Ectodermal cell (in vitro differentiated cells): ENCODE data around the gene ASIC4.
A peak's percentile ranks its signal among the peaks of the same experiment; 100 is the strongest.

Experiments
- H3K27ac ChIP-seq: 2 replicates; pipeline ENCODE4 v1.7.0; 2013; ENCODE audit warnings: mild to moderate bottlenecking, low read depth, low read length; ENCODE audit not compliant: insufficient read depth, poor library complexity, severe bottlenecking
- H3K27me3 ChIP-seq: 2 replicates; pipeline ENCODE4 v1.7.0; 2013; ENCODE audit warnings: mild to moderate bottlenecking, low read length; ENCODE audit not compliant: insufficient read depth, control insufficient read depth, poor library complexity, severe bottlenecking
- H3K36me3 ChIP-seq: one replicate; pipeline ENCODE4 v1.7.0; 2013; ENCODE audit warnings: low read length; ENCODE audit not compliant: control insufficient read depth, insufficient read depth
- H3K4me1 ChIP-seq: one replicate; pipeline ENCODE4 v1.7.0; 2013; ENCODE audit warnings: low read length; ENCODE audit not compliant: control insufficient read depth, insufficient read depth
- H3K4me3 ChIP-seq: 2 replicates; pipeline ENCODE4 v1.7.0; 2013; ENCODE audit warnings: low read depth, low read length, control low read depth; ENCODE audit not compliant: insufficient read depth
- H3K9me3 ChIP-seq: 2 replicates; pipeline ENCODE4 v1.7.0; 2013; ENCODE audit warnings: mild to moderate bottlenecking, low read length, moderate library complexity; ENCODE audit not compliant: control insufficient read depth
- WGBS, 2 experiments: methylation state at CpG; one replicate each; pipeline ENCODE4 v1.1.7; 2013; ENCODE audit warnings: missing lambda C conversion rate in 2 of 2; 5-methylcytosine and 5-hydroxymethylcytosine counted together

The ASIC4 gene

DNA sequence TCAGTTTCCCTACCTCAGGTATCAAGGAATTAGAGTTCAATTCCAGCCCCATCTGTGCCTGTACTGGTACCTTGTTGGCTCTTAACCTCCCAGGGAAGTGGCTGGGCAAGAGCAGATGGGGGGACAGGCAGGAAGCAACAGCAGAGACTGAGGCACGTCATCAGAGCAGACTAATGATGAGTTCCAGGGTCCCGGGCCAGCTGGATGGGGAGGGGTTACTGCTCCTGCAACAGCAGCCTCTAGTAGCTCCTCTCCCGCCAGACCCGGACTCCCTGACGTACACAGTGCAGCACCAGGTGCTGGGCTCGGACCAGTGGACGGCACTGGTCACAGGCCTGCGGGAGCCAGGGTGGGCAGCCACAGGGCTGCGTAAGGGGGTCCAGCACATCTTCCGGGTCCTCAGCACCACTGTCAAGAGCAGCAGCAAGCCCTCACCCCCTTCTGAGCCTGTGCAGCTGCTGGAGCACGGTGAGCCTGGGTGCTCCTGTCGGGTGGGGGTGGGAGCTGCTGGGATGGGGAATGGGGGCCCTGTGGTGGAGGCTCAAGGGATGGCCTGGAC lies 41.6 kb upstream of the ASIC4 start:
- WGBS, 2 experiments: 93 to 95% methylated on average over 12 of the region's 12 CpGs
- H3K36me3 ChIP-seq: no peaks in the 10 kb centered on the region
- H3K27ac ChIP-seq: no peak overlapping the region
- H3K27me3 ChIP-seq: no peaks in the 10 kb centered on the region
- H3K4me3 ChIP-seq: no peak overlapping the region
- H3K9me3 ChIP-seq: no peaks in the 10 kb centered on the region
- no peaks in the 10 kb centered on the region for H3K4me1 ChIP-seq

DNA sequence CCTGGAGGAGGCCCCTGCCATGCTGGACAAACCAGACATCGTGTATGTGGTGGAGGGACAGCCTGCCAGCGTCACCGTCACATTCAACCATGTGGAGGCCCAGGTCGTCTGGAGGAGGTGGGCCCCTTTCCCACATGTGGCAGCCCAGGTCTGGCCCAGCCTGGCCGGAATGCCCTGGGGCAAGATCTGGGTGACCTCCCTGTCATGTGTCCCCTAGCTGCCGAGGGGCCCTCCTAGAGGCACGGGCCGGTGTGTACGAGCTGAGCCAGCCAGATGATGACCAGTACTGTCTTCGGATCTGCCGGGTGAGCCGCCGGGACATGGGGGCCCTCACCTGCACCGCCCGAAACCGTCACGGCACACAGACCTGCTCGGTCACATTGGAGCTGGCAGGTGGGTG lies 40.8 kb upstream of the ASIC4 start:
- Histone ChIP-seq H3K4me3 (no peak overlapping the region), H3K4me1 (no peaks in the 10 kb centered on the region), H3K27ac (no peak overlapping the region), H3K36me3 (no peaks in the 10 kb centered on the region), H3K27me3 (no peaks in the 10 kb centered on the region), H3K9me3 (no peaks in the 10 kb centered on the region)
- WGBS, 2 experiments: 93% methylated on average over 18 of the region's 18 CpGs

DNA sequence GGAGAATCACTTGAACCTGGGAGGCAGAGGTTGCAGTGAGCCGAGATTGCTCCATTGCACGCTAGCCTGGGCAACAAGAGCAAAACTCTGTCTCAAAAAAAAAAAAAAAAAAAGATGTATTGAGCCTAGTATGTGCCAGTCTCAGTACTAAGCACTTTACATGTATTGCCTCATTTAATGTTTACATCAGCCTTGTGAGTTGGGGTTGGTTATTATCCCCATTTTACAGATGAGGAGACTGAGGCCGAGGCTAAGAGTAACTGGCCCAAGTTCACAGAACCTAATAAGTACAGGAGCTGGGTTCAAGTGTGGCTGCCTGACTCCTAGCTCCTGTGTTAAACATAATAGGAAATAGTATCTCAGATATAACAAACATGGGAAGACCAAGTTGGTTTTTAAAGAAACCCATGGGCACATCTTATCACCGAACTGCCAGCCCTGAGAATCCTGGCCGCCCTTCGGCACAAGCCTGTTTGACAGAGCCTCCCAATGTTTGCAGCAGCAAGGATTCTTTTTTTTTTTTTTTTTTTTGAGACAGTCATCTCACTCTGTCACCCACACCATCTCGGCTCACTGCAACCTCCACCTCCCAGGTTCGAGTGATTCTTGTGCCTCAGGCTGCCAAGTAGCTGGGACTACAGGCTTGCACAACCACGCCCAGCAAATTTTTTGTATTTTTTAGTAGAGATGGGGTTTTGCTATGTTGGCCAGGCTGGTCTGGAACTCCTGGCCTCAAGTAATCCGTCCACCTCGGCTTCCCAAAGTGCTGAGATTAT lies 39.8 kb upstream of the ASIC4 start:
- Histone ChIP-seq H3K27ac (no peak overlapping the region), H3K27me3 (no peaks in the 10 kb centered on the region), H3K9me3 (no peaks in the 10 kb centered on the region), H3K4me1 (no peaks in the 10 kb centered on the region), H3K36me3 (no peaks in the 10 kb centered on the region), H3K4me3 (no peak overlapping the region)
- WGBS, 2 experiments: 87 to 88% methylated on average over 11 of the region's 11 CpGs

DNA sequence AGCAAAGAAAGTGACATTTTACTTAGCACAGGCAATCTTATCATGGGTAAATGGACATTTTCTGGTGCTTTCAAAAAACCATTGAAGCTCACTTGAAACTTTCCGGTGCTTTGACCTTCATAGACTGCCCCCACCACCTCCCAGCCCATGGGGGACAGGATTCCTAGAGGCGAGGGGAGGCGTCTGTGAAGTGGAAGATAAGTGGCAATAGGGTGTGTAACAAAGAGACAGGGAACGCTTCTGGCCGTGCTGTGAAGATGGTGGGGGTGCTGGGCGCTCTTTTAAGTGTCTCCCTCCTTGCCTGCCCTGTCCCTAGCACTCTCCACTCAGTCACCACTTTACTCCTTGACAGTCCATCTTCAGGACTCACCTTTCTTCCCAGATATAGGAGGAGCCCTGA lies 39.0 kb upstream of the ASIC4 start:
- no peaks in the 10 kb centered on the region for H3K4me1 ChIP-seq
- no peaks in the 10 kb centered on the region for H3K36me3 ChIP-seq
- no peak overlapping the region for H3K27ac ChIP-seq
- no peaks in the 10 kb centered on the region for H3K9me3 ChIP-seq
- 82 to 87% methylated on average over 6 of the region's 6 CpGs for whole genome bisulfite sequencing, 2 experiments
- no peak overlapping the region for H3K4me3 ChIP-seq
- no peaks in the 10 kb centered on the region for H3K27me3 ChIP-seq

DNA sequence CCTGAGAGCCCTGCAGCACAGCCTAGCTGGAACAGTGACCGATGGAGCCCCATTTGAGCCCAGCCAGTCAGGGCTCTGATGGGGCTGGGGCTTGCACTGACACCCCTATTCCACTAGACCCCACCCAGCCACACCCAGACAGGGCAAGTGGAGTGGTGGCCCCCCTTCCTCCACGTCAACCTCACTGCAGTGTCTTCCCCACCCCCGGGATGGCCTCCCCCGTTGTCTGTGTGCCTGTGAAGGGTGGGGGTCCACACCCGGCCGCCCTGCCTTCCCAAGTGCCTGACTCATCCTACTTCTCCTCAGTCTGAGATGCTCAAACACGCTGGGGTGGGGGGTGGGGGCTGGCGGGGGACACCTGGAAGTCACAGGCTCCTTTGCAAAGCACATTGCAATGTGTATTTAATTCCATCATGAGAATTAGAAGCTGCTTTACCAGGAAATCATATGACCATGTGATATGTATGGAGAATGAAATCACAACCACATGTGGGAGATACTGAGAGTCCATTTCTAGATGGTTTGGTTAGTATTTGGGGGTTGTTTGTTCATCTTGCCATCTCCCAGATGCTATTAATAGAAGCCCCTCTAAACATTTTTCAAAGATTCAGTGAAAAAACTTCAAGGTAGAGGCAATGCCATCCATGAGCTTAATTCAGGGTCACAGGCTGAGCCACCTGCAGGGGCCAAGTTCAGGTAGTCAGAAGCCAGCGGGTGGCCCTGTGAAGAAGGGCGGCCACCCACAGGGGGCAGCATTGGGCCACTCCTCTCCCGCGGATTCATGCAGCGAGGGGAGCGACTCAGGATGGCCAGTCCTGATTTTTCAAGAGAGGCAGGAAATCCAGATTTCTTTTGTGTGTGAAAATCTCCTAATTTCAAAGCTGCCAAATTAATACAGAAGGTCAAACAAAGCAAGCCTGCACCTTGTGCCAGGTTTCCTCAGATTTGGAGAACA lies 38.3 kb upstream of the ASIC4 start:
- no peaks in the 10 kb centered on the region for H3K27me3 ChIP-seq
- WGBS, 2 experiments: 37 to 40% methylated on average over 13 to 14 of the region's 14 CpGs
- no peaks in the 10 kb centered on the region for H3K36me3 ChIP-seq
- peak overlapping the region; percentile 28 for H3K4me3 ChIP-seq
- no peak overlapping the region for H3K27ac ChIP-seq
- H3K9me3 ChIP-seq: no peaks in the 10 kb centered on the region
- no peaks in the 10 kb centered on the region for H3K4me1 ChIP-seq

DNA sequence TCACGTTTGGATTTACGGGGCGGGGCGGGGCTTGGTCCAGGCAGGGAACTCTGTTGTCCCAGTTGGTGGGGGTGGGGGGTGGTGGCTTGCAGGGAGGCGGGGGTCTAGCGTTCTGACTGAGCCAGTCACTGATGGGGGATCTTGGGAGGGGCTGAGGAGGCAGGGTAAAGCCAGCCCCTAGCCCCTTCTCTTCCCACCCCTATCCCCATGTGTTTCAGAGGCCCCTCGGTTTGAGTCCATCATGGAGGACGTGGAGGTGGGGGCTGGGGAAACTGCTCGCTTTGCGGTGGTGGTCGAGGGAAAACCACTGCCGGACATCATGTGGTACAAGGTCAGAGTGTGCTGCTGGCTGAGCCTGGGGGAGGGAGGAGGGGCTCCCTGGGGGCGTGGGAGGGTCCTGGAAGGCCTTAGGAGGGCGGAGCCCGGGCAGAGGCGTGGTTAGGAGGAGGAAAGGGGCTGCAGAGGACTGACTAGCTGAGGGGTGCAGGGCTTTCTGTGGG lies 37.6 kb upstream of the ASIC4 start:
- WGBS, 2 experiments: 1 to 2% methylated on average over 16 of the region's 16 CpGs
- Histone ChIP-seq H3K4me1 (no peaks in the 10 kb centered on the region), H3K9me3 (no peaks in the 10 kb centered on the region), H3K27ac (no peak overlapping the region), H3K27me3 (peaks cover under 1% of the 10 kb centered on the region), H3K4me3 (peak overlapping the region; percentile 28), H3K36me3 (no peaks in the 10 kb centered on the region)

DNA sequence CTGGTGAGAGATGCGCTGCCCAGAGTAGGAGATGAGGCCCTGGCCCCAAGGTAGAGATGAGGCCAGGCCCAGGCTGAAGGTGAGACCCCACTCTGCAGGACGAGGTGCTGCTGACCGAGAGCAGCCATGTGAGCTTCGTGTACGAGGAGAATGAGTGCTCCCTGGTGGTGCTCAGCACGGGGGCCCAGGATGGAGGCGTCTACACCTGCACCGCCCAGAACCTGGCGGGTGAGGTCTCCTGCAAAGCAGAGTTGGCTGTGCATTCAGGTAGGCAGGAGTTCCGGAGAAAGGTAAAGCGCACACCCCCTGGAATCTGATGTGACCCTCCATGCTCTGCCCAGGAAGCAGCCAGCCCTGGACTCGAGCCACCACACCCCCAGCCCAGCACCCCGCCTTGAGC lies 37.1 kb upstream of the ASIC4 start:
- Histone ChIP-seq H3K4me1 (no peaks in the 10 kb centered on the region), H3K27ac (no peak overlapping the region), H3K36me3 (no peaks in the 10 kb centered on the region), H3K9me3 (no peaks in the 10 kb centered on the region), H3K4me3 (no peak overlapping the region), H3K27me3 (peaks cover 6% of the 10 kb centered on the region)
- WGBS, 2 experiments: 70% methylated on average over 13 of the region's 13 CpGs

GRCh38 chr2:219477815-219478214 lies 36.5 kb upstream of the ASIC4 start:
- H3K27me3 ChIP-seq: peaks cover 12% of the 10 kb centered on the region
- H3K9me3 ChIP-seq: no peaks in the 10 kb centered on the region
- H3K4me3 ChIP-seq: no peak overlapping the region
- H3K27ac ChIP-seq: no peak overlapping the region
- 93% methylated on average over 15 of the region's 15 CpGs for WGBS, 2 experiments
- no peaks in the 10 kb centered on the region for H3K4me1 ChIP-seq
- no peaks in the 10 kb centered on the region for H3K36me3 ChIP-seq

DNA sequence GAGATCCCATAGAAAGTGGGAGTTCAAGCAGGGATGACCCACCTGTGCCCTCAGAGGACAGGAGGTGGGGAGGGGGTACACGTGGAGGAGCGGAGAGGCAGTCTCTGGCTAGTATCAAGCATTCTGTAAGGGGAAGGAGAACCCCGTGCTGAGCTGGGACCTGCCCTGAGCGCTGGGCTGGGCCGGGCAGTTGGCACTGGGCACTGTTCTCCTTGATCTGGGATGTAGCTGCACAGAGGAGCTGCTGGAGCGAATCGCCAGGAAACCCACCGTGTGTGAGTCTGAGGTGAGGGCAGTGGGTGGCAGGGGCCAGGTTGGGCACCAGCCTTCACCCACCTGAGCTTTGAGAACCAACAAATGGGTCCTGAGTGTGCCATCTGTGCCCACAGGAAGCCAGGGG lies 35.4 kb upstream of the ASIC4 start:
- H3K27ac ChIP-seq: no peak overlapping the region
- H3K9me3 ChIP-seq: no peaks in the 10 kb centered on the region
- H3K4me3 ChIP-seq: no peak overlapping the region
- peaks cover 5% of the 10 kb centered on the region for H3K4me1 ChIP-seq
- no peaks in the 10 kb centered on the region for H3K36me3 ChIP-seq
- 94 to 96% methylated on average over 8 of the region's 8 CpGs for WGBS, 2 experiments
- peaks cover 23% of the 10 kb centered on the region for H3K27me3 ChIP-seq

GRCh38 chr2:219480004-219480403 lies 34.3 kb upstream of the ASIC4 start:
- WGBS, 2 experiments: 94 to 95% methylated on average over 8 of the region's 8 CpGs
- Histone ChIP-seq H3K4me3 (no peak overlapping the region), H3K9me3 (no peaks in the 10 kb centered on the region), H3K4me1 (peaks cover 16% of the 10 kb centered on the region), H3K27me3 (peaks cover 34% of the 10 kb centered on the region), H3K36me3 (no peaks in the 10 kb centered on the region), H3K27ac (no peak overlapping the region)
